Fibroblast of the conjunctiva (primary cell): Measurements from ENCODE around the gene HPCAL4.

Experiments
- DNase-seq: peaks from one replicate; pipeline ENCODE4 v3.0.0-alpha.2; 2010; ENCODE audit warnings: low read depth

The HPCAL4 gene

GRCh38 chr1:39691383-39692151, at the start of gene HPCAL4:
HPCAL4 (minus strand) TSS chr1:39691433; CDS start chr1:39684603, 6,830 bp downstream.
- DNase-seq: peak; percentile 10

DNA sequence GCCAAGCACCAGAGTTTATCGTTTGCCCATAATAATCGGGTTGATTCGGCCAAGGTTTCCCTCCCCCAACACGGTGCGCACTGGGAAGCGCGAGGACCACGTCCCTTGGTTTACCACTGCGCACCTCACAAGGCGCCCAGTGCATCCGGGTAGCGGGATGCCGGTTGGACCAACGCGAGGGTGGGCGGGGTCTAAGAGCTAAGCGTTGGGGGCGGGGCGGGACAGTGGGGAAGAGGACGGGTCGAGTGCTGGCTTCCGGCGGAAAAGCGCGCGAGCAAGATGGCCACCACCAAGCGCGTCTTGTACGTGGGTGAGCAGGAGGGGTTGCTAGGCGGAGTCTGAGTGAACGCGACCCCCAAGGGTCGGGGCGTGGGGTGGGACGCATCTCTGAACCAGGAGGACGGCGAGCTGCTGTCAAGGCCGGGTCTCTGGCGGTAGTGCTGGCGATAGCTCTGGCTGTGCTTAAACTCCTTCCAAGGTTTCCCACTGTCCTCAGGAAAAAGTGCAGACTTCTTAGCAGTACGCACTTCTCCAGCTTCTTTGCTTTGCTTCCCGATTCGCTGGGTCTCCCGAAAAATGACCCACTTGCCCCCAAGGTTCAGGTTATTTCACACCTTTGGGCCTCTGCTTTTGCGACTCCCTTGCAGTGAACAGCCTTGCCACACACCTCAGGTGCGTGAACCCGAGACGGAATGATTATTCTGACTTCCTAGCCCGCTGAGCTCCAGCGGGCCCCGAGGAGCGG, 47.6 kb upstream of the HPCAL4 start, which contains the start of gene PPIE:
TSS of gene PPIE (plus strand) at position 261 of the 745 bp plus-strand sequence. CDS start at position 280, 19 bp downstream.
- peak; percentile 84 for DNase-seq

DNA sequence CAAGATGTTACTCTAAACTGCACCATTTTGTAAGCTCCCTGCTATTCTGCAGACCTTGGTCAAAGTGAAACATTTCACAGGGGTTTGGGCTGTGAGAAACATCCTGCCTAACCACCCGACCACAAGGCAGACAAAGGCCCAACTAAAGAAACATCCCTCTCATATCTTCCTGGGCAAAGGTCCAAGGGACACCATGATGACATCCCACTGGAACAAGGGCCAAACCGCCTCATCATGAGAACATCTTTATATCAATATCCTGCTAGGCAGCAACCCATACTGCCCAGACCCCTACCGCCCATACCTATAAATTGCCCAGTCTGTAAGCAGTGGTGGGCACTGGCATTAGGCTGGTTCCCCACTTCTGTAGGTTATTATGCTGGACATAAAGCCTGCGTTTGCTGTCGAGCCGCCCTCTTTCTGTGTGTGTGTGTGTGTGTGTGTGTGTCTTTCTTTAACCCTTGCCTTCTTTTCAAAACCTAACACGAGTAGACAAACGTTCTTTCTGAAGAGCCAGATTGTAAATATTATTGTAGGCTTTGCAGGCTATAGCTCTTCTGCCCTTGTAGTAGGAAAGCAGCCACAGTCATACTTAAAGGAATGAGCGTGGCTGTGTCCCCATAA, 46.4 kb upstream of the HPCAL4 start:
- no peak for DNase-seq

DNA sequence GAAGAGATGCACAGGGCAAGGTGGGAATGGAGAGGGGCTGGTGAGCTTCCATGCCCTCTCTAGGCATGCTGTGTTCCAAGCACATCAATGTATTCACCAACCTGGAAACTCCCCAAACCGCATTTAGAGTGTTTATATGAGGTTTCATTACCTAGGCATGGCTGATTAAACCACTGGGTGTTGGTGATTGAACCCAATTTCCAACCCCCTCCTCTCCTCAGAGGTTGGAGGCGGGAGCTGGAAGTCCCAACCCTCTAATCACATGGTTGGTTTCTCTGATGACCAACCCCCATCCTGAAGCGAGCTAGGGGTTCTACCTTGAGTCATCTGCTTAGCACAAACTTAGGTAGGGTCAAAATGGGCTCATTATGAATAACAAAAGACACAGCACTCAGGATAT, 44.5 kb upstream of the HPCAL4 start:
- DNase-seq: no peak

- DNase-seq: no peak
These were observed 41.9 kb upstream of the HPCAL4 start for GRCh38 chr1:39733161-39733560.

- DNase-seq: no peak
These were observed 41.5 kb upstream of the HPCAL4 start for GRCh38 chr1:39732730-39733129.

DNA sequence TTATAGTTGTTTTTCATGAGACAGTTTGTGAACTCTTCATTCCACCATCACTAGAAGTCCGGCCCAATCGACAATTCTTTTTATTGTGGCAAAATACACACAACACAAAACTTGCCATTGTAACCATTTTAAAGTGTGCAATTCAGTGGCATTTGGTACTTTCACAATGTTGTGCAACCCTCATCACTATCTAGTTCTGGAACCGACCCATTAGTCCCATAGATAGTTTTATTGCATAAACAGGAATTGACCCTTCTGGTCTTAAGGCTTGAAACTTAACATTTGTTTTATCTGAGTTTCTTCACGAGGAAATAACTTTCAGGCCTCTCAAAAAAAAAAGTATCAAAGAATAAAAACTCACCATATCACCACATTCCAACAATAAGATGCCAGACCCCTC, 38.6 kb upstream of the HPCAL4 start:
- DNase-seq: no peak

- DNase-seq: no peak
These were observed 37.8 kb upstream of the HPCAL4 start for GRCh38 chr1:39729030-39729429.

- DNase-seq: no peak
These were observed 36.7 kb upstream of the HPCAL4 start for GRCh38 chr1:39727932-39728317.

GRCh38 chr1:39727221-39727931, 36.1 kb upstream of the HPCAL4 start:
- no peak for DNase-seq

GRCh38 chr1:39726600-39726999, 35.4 kb upstream of the HPCAL4 start:
- DNase-seq: no peak

GRCh38 chr1:39722495-39722894, 31.3 kb upstream of the HPCAL4 start:
- no peak for DNase-seq

- no peak for DNase-seq
These were observed 30.4 kb upstream of the HPCAL4 start for GRCh38 chr1:39721664-39722063.

DNA sequence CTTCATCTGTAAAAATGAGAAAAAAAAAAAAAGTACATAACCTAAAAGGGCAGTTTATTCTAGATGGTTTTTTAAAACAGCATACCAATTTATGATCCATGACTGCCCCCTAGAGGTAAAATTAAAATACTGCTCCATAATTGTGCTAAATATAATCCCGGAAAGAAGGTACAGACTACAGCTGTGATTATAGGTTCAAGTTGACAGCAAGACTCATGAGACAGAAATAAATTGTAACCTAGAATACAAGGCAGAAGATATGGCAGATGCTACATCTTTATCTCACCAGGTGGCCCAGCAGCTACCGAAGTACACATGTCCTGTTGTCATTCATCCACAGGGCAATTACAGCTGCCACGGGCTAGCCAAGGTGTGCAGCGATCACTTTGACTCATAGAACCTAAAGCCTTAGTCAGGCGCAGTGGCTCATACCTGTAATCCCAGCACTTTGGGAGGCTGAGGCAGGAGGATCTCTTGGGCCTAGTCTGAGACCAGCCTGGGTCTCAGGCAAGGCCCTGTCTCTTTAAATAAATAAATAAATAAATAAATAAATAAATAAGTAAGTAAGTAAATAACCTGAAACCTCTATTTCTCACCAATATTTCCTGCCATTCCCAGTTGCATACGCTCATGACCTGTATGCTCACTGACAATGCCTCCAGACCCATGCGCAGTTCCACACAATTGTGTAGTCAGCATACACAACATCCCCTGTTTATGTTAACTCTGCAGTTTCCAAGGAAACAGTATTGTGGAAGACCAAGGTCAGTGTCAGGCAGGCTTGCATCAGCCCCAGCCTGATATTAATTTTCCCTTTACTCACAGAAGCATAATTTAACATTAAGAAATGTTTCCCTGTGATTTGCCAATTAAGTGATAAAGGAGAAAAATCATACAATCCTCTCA, 29.1 kb upstream of the HPCAL4 start:
- peak; percentile 34 for DNase-seq

- no peak for DNase-seq
These were observed 26.6 kb upstream of the HPCAL4 start for GRCh38 chr1:39717809-39718208.

GRCh38 chr1:39713557-39713956, 22.3 kb upstream of the HPCAL4 start:
- DNase-seq: no peak

DNA sequence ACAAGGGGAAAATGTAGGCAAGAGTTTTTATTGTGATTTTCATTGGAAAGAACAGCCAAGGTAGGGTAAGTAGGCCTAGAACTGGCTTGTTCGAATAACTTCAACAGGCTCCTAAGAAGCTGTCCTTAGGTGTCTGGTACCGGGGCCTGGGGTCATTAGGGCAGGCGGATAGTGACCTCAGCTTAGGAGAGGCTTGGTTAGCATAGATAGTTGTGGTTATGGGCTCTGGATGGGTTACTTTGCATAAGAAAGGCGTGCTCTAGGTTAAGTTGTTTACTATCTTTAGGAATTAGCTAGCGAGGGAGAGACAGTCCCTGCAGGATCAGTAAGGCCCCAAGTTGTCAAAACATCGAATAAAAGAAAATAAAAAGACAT, 20.7 kb upstream of the HPCAL4 start:
- DNase-seq: no peak

GRCh38 chr1:39711104-39711965, 20.1 kb upstream of the HPCAL4 start:
- DNase-seq: no peak

- DNase-seq: no peak
These were observed 16.3 kb upstream of the HPCAL4 start for GRCh38 chr1:39707506-39707905.

- DNase-seq: no peak
These were observed 13.5 kb upstream of the HPCAL4 start for GRCh38 chr1:39704757-39705156.
